NCI-H510A (cell line): Measurements from ENCODE around the gene TEX36.
A peak's percentile ranks its signal among the peaks of the same experiment; 100 is the strongest.
"Not testable (repeated sequence)": the region's sequence is repeated elsewhere in the genome, so short reads cannot be mapped to it uniquely, and the experiment has no call there.

Experiments used
- DNase-seq: peaks from one replicate; lab custom pipeline; 2025; lab: John Stamatoyannopoulos, UW

Gene TEX36

GRCh38 chr10:125683063-125683462 is at the start of gene TEX36:
TEX36 (minus strand) TSS chr10:125683163; CDS start chr10:125682989, 174 bp downstream.
- no peak for DNase-seq

GRCh38 chr10:125727436-125727835 is 44.5 kb upstream of the TEX36 start:
- DNase-seq = no peak

GRCh38 chr10:125726914-125727313 is 44.0 kb upstream of the TEX36 start:
- DNase-seq = no peak

GRCh38 chr10:125722811-125723210 is 39.8 kb upstream of the TEX36 start:
- no peak for DNase-seq

- DNase-seq = no peak
Observed at GRCh38 chr10:125721035-125721434, 38.1 kb upstream of the TEX36 start.

GRCh38 chr10:125720002-125720382 is 37.0 kb upstream of the TEX36 start:
- DNase-seq = no peak

GRCh38 chr10:125719173-125720001 is 36.4 kb upstream of the TEX36 start, which contains the start of gene EDRF1:
EDRF1 (plus strand) TSS chr10:125719709; CDS start chr10:125719808, 99 bp downstream.
- DNase-seq = peak; percentile 96

- DNase-seq = not testable (repeated sequence)
Observed at GRCh38 chr10:125714728-125715127, 31.8 kb upstream of the TEX36 start.

GRCh38 chr10:125711110-125711750 is 28.3 kb upstream of the TEX36 start:
- no peak for DNase-seq

GRCh38 chr10:125709553-125710474 is 26.9 kb upstream of the TEX36 start:
- DNase-seq = no peak

- DNase-seq = no peak
Observed at GRCh38 chr10:125708971-125709503, 26.1 kb upstream of the TEX36 start.

GRCh38 chr10:125707541-125708468 is 24.8 kb upstream of the TEX36 start:
- no peak for DNase-seq

GRCh38 chr10:125700355-125700911 is 17.5 kb upstream of the TEX36 start:
- DNase-seq = no peak

- no peak for DNase-seq
Observed at GRCh38 chr10:125699562-125700143, 16.7 kb upstream of the TEX36 start.

- DNase-seq = no peak
Observed at GRCh38 chr10:125698481-125698998, 15.6 kb upstream of the TEX36 start.

GRCh38 chr10:125696884-125697283 is 13.9 kb upstream of the TEX36 start:
- not testable (repeated sequence) for DNase-seq

GRCh38 chr10:125694883-125695282 is 11.9 kb upstream of the TEX36 start:
- DNase-seq = no peak

- DNase-seq = no peak
Observed at GRCh38 chr10:125693524-125693847, 10.5 kb upstream of the TEX36 start.

GRCh38 chr10:125692601-125693523 is 9.9 kb upstream of the TEX36 start:
- DNase-seq = no peak
